SK-N-SH treated with all-trans-retinoic acid at 6 μM for 48 hours (cell line): ENCODE results near the gene GALE.
"Not testable (repeated sequence)": the region's sequence is repeated elsewhere in the genome, so short reads cannot be mapped to it uniquely, and the experiment has no call there.

Experiments
- ATAC-seq: fragments of 200-7000 bp; cut with Tn5 transposase; 3 replicates; pipeline ENCODE4 v1.9.1; 2020; ENCODE audit warnings: mild to moderate bottlenecking, moderate library complexity
- ARNTL ChIP-seq: fragments of 450-650 bp; formaldehyde crosslinking; IDR thresholded peaks from 2 replicates; pipeline ENCODE4 v1.5.0; 2020; ENCODE audit warnings: low read depth, mild to moderate bottlenecking, moderate library complexity, borderline replicate concordance
- BACH2 ChIP-seq: fragments of 250-450 bp; sonication (Bioruptor Pico); IDR thresholded peaks from 2 replicates; pipeline ENCODE4 v1.9.0; 2021; ENCODE audit warnings: mild to moderate bottlenecking, borderline replicate concordance
- ESRRG ChIP-seq: fragments of 250-450 bp; sonication (Bioruptor Pico); IDR thresholded peaks from 2 replicates; pipeline ENCODE4 v1.6.1; 2021; ENCODE audit warnings: mild to moderate bottlenecking
- GLIS3 ChIP-seq: fragments of 250-450 bp; sonication (Bioruptor Pico); IDR thresholded peaks from 2 replicates; pipeline ENCODE4 v1.5.0; 2020; ENCODE audit warnings: mild to moderate bottlenecking, moderate library complexity
- ISL1 ChIP-seq: fragments of 250-450 bp; sonication (Bioruptor Pico); IDR thresholded peaks from 2 replicates; pipeline ENCODE4 v2.1.2; 2022; ENCODE audit warnings: mild to moderate bottlenecking, moderate library complexity
- RARB ChIP-seq: fragments of 250-450 bp; sonication (Bioruptor Pico); IDR thresholded peaks from 2 replicates; pipeline ENCODE4 v1.8.0; 2021; ENCODE audit warnings: mild to moderate bottlenecking, moderate library complexity
- SNAI2 ChIP-seq: fragments of 250-450 bp; sonication (Bioruptor Pico); IDR thresholded peaks from 2 replicates; pipeline ENCODE4 v1.5.0; 2020; ENCODE audit warnings: mild to moderate bottlenecking, moderate library complexity
- TOX ChIP-seq: fragments of 250-450 bp; sonication (Bioruptor Pico); IDR thresholded peaks from 2 replicates; pipeline ENCODE4 v1.8.0; 2021; ENCODE audit warnings: mild to moderate bottlenecking, moderate library complexity, borderline replicate concordance
- ZFP3 ChIP-seq: fragments of 250-450 bp; sonication (Bioruptor Pico); IDR thresholded peaks from 2 replicates; pipeline ENCODE4 v1.5.0; 2020; ENCODE audit warnings: mild to moderate bottlenecking, moderate library complexity
- ZNF565 ChIP-seq: fragments of 450-650 bp; formaldehyde crosslinking; conservative IDR thresholded peaks from 2 replicates; pipeline ENCODE4 v1.5.0; 2020; ENCODE audit warnings: low read depth, mild to moderate bottlenecking, moderate library complexity
- TF ChIP-seq, protein P1 (sequence below): fragments of 250-450 bp; sonication (Bioruptor Pico); IDR thresholded peaks from 2 replicates; pipeline ENCODE4 v1.8.0; 2020; ENCODE audit warnings: mild to moderate bottlenecking, moderate library complexity, borderline replicate concordance
- TF ChIP-seq, protein P2 (sequence below): fragments of 250-450 bp; sonication (Bioruptor Pico); IDR thresholded peaks from 2 replicates; pipeline ENCODE4 v1.5.1; 2021; ENCODE audit warnings: mild to moderate bottlenecking, moderate library complexity
- TF ChIP-seq, protein P3 (sequence below): fragments of 250-450 bp; sonication (Bioruptor Pico); IDR thresholded peaks from 2 replicates; pipeline ENCODE4 v1.5.0; 2020; ENCODE audit warnings: mild to moderate bottlenecking, moderate library complexity
- TF ChIP-seq, protein P4 (sequence below): fragments of 250-450 bp; sonication (Bioruptor Pico); IDR thresholded peaks from 2 replicates; pipeline ENCODE4 v1.5.1; 2020; ENCODE audit warnings: low read depth, mild to moderate bottlenecking, moderate library complexity
- TF ChIP-seq, protein P5 (sequence below): fragments of 250-450 bp; sonication (Bioruptor Pico); IDR thresholded peaks from 2 replicates; pipeline ENCODE4 v1.8.0; 2021; ENCODE audit warnings: low read depth, mild to moderate bottlenecking, moderate library complexity, borderline replicate concordance

GALE gene

DNA sequence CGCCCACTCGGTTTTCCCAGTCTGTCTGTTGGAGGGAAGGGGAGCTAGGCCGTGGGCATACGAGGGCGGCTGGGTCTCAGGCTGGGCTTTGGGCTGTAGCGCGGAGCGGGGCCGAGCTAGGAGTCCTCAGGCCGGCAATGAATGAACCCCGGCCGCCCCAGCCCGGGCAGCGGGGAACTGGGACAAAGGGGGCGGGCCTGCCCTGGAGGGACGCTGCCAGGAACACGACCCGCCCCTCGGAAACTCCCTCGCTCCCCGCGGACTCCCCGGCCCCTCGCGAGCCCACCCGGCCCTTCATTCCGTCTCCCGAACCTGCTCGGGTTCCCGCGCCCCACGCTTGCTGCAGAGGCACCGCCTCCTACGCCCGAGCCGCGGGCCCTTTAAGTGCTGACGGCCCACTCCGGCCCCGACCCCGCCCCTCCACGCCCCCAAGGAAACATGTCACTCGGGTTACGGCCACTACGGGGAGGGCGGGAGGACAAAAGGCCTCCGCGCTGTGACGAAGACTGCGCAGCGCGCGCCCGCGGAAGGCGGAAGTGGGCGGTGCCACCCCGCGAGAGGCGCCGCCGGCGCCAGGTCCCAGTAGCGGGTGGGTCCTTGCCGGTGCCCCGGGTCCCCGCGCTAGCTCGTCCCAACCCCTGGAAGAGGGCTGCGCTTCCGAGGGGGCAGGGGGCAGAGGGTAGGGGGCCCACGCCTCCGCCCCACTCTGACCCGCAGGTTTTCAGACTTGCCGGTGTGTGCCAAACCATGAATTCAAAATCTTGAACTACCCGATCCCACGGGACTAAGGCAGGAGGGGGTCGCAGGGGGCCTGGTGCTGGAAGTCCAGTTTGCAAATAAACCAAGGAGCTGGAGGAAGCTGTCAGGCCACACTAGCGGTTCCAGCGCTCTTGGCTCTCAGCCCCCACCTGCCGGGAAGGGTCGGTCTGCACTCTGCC is at the start of gene GALE:
GALE (minus strand) TSS at position 355 of the 938 bp plus-strand sequence. CDS start 1,747 bp downstream, outside the sequence.
- peak; percentile 87 for ATAC-seq
- TF ChIP-seq, protein P1, sequence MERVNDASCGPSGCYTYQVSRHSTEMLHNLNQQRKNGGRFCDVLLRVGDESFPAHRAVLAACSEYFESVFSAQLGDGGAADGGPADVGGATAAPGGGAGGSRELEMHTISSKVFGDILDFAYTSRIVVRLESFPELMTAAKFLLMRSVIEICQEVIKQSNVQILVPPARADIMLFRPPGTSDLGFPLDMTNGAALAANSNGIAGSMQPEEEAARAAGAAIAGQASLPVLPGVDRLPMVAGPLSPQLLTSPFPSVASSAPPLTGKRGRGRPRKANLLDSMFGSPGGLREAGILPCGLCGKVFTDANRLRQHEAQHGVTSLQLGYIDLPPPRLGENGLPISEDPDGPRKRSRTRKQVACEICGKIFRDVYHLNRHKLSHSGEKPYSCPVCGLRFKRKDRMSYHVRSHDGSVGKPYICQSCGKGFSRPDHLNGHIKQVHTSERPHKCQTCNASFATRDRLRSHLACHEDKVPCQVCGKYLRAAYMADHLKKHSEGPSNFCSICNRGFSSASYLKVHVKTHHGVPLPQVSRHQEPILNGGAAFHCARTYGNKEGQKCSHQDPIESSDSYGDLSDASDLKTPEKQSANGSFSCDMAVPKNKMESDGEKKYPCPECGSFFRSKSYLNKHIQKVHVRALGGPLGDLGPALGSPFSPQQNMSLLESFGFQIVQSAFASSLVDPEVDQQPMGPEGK (CRISPR knock-in tag): no peak
- TF ChIP-seq ISL1 (CRISPR knock-in tag): no peak
- TF ChIP-seq, protein P2, sequence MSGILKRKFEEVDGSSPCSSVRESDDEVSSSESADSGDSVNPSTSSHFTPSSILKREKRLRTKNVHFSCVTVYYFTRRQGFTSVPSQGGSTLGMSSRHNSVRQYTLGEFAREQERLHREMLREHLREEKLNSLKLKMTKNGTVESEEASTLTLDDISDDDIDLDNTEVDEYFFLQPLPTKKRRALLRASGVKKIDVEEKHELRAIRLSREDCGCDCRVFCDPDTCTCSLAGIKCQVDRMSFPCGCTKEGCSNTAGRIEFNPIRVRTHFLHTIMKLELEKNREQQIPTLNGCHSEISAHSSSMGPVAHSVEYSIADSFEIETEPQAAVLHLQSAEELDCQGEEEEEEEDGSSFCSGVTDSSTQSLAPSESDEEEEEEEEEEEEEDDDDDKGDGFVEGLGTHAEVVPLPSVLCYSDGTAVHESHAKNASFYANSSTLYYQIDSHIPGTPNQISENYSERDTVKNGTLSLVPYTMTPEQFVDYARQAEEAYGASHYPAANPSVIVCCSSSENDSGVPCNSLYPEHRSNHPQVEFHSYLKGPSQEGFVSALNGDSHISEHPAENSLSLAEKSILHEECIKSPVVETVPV: peak; percentile 45; the same call in 1 of the 2 replicates
- peak; percentile 71; the same call in 1 of the 2 replicates for TF ChIP-seq GLIS3 (CRISPR knock-in tag)
- TF ChIP-seq TOX (CRISPR knock-in tag): no peak

DNA sequence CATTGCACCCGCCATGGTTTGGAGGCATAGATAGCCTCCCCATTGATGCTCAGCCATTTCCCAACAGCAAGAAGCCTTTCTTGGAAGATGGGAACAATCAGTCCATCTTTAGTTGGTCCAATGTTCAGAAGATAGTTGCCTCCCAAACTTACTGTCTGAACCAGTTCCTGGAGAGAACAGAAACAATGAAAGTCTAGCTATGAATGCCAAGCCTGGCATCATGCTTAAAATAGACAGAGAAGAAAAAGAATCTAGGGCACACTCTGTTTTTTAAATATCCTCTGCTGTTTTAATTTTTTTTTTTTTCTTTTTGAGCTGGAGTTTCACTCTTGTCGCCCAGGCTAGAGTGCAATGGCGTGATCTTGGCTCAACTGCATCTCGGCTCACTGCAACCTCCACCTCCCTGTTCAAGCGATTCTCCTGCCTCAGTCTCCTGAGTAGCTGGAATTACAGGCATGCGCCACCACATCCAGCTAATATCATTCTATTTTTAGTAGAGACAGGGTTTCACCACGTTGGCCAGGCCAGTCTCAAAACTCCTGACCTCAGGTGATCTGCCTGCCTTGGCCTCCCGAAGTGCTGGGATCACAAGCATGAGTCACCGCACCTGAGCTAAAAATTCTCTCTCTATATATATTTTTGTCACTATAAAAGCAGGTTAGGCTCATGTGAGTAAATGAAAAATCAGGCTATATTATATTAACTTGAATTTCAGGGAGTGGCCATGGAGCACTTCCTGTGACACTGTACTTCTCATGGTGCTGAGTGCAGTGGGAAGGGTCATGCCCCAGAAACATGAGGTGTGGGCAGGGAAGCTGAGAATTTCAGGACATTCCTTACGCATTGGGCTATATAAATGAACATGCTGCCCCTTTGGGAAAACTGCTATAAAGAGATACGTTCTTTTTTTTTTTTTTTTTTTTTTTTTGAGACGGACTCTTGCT is 48.4 kb upstream of the GALE start:
- TF ChIP-seq ZFP3 (CRISPR knock-in tag): no peak
- TF ChIP-seq, protein P1 (CRISPR knock-in tag): no peak

DNA sequence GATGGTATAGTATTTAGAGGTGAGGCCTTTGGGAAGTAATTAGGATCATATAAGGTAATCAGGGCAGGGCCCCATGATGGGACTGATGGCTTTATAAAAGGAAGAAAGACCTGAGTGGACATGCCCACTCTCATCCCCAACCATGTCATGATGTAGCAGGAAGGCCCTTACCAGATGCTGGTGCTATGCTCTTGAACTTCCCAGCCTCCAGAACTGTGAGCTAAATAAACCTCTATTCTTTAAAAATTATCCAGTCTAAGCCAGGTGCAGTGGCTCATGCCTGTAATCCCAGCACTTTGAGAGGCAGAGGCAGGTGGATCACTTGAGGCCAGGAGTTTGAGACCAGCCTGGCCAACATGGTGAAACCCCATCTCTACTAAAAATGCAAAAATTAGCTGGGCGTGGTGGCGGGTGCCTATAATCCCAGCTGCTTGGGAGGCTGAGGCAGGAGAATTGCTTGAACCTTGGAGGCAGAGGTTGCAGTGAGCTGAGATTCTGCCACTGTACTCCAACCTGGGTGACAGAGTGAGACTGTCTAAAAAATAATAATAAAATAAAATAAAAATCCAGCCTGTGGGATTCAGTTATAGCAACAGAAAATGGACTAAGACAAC is 47.0 kb upstream of the GALE start:
- not testable (repeated sequence) for ATAC-seq

More for the DNA sequence above, 48.4 kb upstream of the GALE start:
- ATAC-seq: no peak

DNA sequence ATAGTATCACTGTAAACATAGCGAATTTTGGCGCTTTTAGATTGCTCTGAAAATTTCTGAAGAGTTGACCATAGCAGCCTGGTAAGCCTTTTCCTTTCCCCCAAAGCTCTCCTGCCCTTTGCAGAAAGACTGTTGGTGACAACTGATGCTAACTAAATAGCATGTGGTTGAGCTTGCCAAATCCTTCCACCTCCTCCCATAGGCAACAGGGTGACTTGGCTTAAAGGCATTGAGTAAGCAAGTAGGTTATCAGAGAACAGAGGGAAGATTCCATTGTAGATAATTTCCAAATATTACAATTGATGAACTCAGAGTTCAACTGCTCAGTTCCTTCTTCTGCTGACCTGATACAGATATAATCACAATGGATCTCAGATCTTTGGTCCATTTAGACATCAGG is 44.6 kb upstream of the GALE start:
- no peak for ATAC-seq
- no peak for TF ChIP-seq RARB (CRISPR knock-in tag)
- no peak for TF ChIP-seq ESRRG (CRISPR knock-in tag)
- TF ChIP-seq ZNF565 (CRISPR knock-in tag): no peak
- TF ChIP-seq ARNTL: no peak
- TF ChIP-seq, protein P3, sequence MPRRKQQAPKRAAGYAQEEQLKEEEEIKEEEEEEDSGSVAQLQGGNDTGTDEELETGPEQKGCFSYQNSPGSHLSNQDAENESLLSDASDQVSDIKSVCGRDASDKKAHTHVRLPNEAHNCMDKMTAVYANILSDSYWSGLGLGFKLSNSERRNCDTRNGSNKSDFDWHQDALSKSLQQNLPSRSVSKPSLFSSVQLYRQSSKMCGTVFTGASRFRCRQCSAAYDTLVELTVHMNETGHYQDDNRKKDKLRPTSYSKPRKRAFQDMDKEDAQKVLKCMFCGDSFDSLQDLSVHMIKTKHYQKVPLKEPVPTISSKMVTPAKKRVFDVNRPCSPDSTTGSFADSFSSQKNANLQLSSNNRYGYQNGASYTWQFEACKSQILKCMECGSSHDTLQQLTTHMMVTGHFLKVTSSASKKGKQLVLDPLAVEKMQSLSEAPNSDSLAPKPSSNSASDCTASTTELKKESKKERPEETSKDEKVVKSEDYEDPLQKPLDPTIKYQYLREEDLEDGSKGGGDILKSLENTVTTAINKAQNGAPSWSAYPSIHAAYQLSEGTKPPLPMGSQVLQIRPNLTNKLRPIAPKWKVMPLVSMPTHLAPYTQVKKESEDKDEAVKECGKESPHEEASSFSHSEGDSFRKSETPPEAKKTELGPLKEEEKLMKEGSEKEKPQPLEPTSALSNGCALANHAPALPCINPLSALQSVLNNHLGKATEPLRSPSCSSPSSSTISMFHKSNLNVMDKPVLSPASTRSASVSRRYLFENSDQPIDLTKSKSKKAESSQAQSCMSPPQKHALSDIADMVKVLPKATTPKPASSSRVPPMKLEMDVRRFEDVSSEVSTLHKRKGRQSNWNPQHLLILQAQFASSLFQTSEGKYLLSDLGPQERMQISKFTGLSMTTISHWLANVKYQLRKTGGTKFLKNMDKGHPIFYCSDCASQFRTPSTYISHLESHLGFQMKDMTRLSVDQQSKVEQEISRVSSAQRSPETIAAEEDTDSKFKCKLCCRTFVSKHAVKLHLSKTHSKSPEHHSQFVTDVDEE: no peak
- TF ChIP-seq TOX (CRISPR knock-in tag): no peak
- TF ChIP-seq, protein P4, sequence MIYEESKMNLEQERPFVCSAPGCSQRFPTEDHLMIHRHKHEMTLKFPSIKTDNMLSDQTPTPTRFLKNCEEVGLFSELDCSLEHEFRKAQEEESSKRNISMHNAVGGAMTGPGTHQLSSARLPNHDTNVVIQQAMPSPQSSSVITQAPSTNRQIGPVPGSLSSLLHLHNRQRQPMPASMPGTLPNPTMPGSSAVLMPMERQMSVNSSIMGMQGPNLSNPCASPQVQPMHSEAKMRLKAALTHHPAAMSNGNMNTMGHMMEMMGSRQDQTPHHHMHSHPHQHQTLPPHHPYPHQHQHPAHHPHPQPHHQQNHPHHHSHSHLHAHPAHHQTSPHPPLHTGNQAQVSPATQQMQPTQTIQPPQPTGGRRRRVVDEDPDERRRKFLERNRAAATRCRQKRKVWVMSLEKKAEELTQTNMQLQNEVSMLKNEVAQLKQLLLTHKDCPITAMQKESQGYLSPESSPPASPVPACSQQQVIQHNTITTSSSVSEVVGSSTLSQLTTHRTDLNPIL (CRISPR knock-in tag): no peak
- TF ChIP-seq, protein P5, sequence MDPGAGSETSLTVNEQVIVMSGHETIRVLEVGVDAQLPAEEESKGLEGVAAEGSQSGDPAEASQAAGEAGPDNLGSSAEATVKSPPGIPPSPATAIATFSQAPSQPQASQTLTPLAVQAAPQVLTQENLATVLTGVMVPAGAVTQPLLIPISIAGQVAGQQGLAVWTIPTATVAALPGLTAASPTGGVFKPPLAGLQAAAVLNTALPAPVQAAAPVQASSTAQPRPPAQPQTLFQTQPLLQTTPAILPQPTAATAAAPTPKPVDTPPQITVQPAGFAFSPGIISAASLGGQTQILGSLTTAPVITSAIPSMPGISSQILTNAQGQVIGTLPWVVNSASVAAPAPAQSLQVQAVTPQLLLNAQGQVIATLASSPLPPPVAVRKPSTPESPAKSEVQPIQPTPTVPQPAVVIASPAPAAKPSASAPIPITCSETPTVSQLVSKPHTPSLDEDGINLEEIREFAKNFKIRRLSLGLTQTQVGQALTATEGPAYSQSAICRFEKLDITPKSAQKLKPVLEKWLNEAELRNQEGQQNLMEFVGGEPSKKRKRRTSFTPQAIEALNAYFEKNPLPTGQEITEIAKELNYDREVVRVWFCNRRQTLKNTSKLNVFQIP: no peak
- no peak for TF ChIP-seq ZFP3 (CRISPR knock-in tag)
- TF ChIP-seq, protein P2: no peak
- TF ChIP-seq, protein P1 (CRISPR knock-in tag): no peak
- TF ChIP-seq BACH2 (CRISPR knock-in tag): no peak
- TF ChIP-seq SNAI2: no peak
